Chondrocyte (in vitro differentiated cells): ENCODE measurements around the gene GRIA3. TPM values are rescaled to one million over a fixed set of nuclear protein-coding genes. Genes with fewer than 3 reads are reported as not detected.
"Not testable (repeated sequence)": the region's sequence is repeated elsewhere in the genome, so short reads cannot be mapped to it uniquely, and the experiment has no call there.

ENCODE experiments used
- DNase-seq: peaks from one replicate; pipeline ENCODE4 v3.0.0; 2021; ENCODE audit warnings: mixed read lengths, low spot score
- H3K27ac Mint-ChIP-seq: one replicate; pipeline ENCODE4 v1.8.0; 2021; ENCODE audit warnings: mild to moderate bottlenecking, moderate library complexity, mixed read lengths; ENCODE audit not compliant: unreplicated experiment
- H3K27me3 Mint-ChIP-seq: 2 replicates; pipeline ENCODE4 v1.8.0; 2021; ENCODE audit warnings: low read depth, mixed read lengths
- H3K36me3 Mint-ChIP-seq: 2 replicates; pipeline ENCODE4 v1.8.0; 2021; ENCODE audit warnings: low read depth, mixed read lengths
- H3K4me1 Mint-ChIP-seq: 2 replicates; pipeline ENCODE4 v1.8.0; 2021; ENCODE audit warnings: low read depth, mild to moderate bottlenecking, mixed read lengths
- H3K4me3 Mint-ChIP-seq: one replicate; pipeline ENCODE4 v1.8.0; 2021; ENCODE audit warnings: mild to moderate bottlenecking, moderate library complexity, mixed read lengths; ENCODE audit not compliant: unreplicated experiment
- H3K9me3 Mint-ChIP-seq: 2 replicates; pipeline ENCODE4 v1.8.0; 2021; ENCODE audit warnings: low read depth, mixed read lengths
- total RNA-seq: library from RNA; stranded (reverse); gene quantifications from 3 replicates; pipeline ENCODE4 v1.2.1, GENCODE V29; 2021
- TF ChIP-seq, protein P1 (sequence below): fragments of 200-600 bp; sonication (generic); IDR thresholded peaks from 2 replicates; pipeline ENCODE4 v1.5.0; 2021; ENCODE audit warnings: antibody characterized with exemption, mild to moderate bottlenecking, moderate library complexity

Gene GRIA3
- total RNA-seq, 1 donor from 2014 or later: not detected

DNA sequence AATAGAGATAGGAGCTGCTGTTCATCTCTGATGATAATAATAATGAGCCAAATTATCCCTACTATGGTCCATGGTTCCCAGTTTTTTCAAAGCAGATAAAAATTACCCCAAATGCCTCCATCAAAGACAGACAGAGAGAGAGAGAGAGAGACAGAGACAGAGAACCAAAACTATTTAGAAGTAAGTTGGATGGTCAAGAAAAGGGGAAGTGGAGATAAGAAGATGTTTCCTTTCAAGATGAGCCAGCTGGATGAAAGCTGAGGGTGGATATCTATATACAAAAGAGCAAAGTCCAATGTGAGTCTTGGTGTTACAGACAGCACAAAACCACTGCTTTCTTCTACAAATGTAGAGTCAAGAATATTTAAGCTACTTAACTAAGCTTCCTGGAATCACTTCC lies 173.9 kb downstream of the GRIA3 start:
- H3K27me3 Mint-ChIP-seq: no peaks in the 10 kb centered on the region
- no peak for DNase-seq
- TF ChIP-seq, protein P1, sequence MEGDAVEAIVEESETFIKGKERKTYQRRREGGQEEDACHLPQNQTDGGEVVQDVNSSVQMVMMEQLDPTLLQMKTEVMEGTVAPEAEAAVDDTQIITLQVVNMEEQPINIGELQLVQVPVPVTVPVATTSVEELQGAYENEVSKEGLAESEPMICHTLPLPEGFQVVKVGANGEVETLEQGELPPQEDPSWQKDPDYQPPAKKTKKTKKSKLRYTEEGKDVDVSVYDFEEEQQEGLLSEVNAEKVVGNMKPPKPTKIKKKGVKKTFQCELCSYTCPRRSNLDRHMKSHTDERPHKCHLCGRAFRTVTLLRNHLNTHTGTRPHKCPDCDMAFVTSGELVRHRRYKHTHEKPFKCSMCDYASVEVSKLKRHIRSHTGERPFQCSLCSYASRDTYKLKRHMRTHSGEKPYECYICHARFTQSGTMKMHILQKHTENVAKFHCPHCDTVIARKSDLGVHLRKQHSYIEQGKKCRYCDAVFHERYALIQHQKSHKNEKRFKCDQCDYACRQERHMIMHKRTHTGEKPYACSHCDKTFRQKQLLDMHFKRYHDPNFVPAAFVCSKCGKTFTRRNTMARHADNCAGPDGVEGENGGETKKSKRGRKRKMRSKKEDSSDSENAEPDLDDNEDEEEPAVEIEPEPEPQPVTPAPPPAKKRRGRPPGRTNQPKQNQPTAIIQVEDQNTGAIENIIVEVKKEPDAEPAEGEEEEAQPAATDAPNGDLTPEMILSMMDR: no peak
- no peaks in the 10 kb centered on the region for H3K4me1 Mint-ChIP-seq
- H3K36me3 Mint-ChIP-seq: no peaks in the 10 kb centered on the region
- H3K27ac Mint-ChIP-seq: no peak overlapping the region
- no peaks in the 10 kb centered on the region for H3K9me3 Mint-ChIP-seq
- H3K4me3 Mint-ChIP-seq: no peak overlapping the region

DNA sequence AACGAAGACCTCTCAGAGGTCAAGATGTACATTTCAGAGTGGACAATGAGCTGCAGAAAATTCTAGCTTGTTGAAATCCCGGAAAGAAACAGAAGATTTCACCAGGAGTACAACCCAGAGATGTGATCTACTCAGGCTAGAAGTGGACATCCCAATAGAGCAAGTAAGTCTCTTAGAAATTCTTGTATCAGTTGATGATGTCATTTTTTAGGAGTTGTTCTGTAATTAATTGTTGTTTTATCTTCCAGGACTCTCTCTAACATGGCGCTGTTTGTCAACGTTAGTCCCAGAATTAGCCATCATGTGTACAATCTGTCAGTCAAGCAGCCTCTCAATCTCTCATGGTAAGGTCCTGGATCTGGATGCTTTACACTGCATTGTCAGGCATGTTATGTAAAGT lies 174.4 kb downstream of the GRIA3 start:
- H3K36me3 Mint-ChIP-seq: no peaks in the 10 kb centered on the region
- TF ChIP-seq, protein P1: no peak
- no peaks in the 10 kb centered on the region for H3K27me3 Mint-ChIP-seq
- no peaks in the 10 kb centered on the region for H3K9me3 Mint-ChIP-seq
- H3K27ac Mint-ChIP-seq: no peak overlapping the region
- DNase-seq: no peak
- no peak overlapping the region for H3K4me3 Mint-ChIP-seq
- H3K4me1 Mint-ChIP-seq: no peaks in the 10 kb centered on the region

DNA sequence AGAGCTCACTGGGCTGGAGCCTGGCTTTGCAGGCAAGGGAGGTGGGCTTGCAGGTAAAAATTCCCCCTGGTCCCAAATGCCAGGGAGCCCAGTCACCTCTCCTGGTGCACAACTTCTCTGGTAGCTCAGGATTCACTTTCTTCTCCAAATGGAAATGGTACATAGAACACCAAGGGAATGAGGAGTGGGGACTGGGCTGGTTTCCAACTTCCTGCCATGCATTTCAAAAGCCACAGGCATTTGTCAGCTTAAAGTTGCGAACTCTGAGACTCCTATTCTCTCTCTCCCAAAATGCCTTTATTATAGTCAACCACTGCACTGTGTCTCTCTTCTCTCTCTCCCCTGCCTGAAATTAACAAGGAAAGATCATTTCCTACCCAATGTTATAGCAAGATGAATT lies 177.3 kb downstream of the GRIA3 start:
- no peaks in the 10 kb centered on the region for H3K36me3 Mint-ChIP-seq
- TF ChIP-seq, protein P1: no peak
- no peak overlapping the region for H3K4me3 Mint-ChIP-seq
- no peaks in the 10 kb centered on the region for H3K4me1 Mint-ChIP-seq
- no peaks in the 10 kb centered on the region for H3K27me3 Mint-ChIP-seq
- H3K27ac Mint-ChIP-seq: no peak overlapping the region
- peaks cover 9% of the 10 kb centered on the region for H3K9me3 Mint-ChIP-seq
- DNase-seq: no peak

DNA sequence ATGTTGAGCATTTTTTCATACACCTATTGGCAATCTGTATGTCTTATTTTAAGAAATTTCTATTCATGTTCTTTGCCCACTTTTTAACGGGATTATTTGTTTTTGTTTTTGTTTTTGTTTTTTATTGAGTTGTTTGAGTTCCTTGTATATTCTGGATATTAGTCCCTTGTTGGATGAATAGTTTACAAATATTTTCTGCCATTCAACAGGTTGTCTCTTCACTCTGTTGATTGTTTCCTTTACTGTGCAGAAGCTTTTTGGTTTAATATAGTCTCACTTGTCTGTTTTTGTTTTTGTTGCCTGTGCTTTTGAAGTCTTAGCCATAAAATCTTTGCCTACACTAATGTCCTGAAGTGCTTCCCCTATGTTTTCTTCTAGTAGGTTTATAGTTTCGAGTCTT lies 202.1 kb downstream of the GRIA3 start:
- not testable (repeated sequence) for H3K27me3 Mint-ChIP-seq, H3K27ac Mint-ChIP-seq, H3K4me3 Mint-ChIP-seq, DNase-seq, H3K4me1 Mint-ChIP-seq, H3K36me3 Mint-ChIP-seq
- H3K9me3 Mint-ChIP-seq: peaks cover 43% of the 10 kb centered on the region

DNA sequence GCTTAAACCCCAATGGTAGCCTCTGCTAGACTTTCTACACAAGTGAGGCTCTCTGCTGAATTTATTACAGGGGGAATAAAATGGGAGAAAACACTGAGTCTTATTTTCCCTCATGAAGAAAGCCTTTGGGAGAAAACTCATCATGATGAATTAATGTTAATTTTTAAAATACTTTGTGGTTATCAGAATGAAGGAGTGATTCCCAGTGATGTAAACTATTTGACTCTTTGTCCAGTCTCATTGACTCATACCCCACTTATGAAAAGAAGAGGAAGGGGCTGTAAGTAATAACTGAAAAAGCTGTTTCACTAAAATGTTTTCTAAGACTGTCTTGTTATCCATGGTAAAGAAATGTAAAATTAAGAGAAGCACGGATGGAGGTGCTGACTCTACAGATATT lies 208.8 kb downstream of the GRIA3 start:
- Mint-ChIP-seq H3K4me3 (no peak overlapping the region), H3K9me3 (peaks cover 30% of the 10 kb centered on the region), H3K27ac (no peak overlapping the region), H3K27me3 (no peaks in the 10 kb centered on the region), H3K36me3 (no peaks in the 10 kb centered on the region), H3K4me1 (no peaks in the 10 kb centered on the region)
- no peak for DNase-seq
- TF ChIP-seq, protein P1: no peak

DNA sequence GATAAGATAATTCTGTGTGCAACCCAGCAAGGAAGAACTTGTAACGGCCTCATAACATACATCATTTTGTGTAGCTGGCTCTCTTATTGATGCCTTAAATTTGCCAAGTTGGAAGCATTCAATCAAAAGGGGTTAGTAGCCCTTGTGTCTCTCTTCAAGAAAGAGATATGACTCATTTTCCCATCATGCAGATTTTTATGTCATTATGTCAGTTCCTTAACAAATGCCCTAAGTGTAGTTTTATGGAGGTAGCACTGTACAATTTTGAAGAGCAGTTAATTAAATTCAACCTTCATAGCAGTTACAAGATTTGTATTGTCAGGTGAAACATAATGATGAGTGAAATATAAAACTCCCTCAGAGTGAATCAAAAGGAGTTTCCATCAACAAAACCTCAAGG lies 215.6 kb downstream of the GRIA3 start:
- no peak overlapping the region for H3K27ac Mint-ChIP-seq
- TF ChIP-seq, protein P1: no peak
- H3K36me3 Mint-ChIP-seq: no peaks in the 10 kb centered on the region
- no peaks in the 10 kb centered on the region for H3K4me1 Mint-ChIP-seq
- H3K27me3 Mint-ChIP-seq: peaks cover 3% of the 10 kb centered on the region
- H3K9me3 Mint-ChIP-seq: no peaks in the 10 kb centered on the region
- DNase-seq: no peak
- no peak overlapping the region for H3K4me3 Mint-ChIP-seq
